GM23338 (cell line): Measurements from ENCODE around the gene SDHAF1. TPM values are rescaled to one million over a fixed set of nuclear protein-coding genes. Genes with fewer than 3 reads are reported as not detected.

Source experiments
- ATAC-seq: fragments of 200-7000 bp; cut with Tn5 transposase; 3 replicates; pipeline ENCODE4 v1.9.1; 2020
- DNase-seq: peaks from one replicate; pipeline ENCODE4 v3.0.0-alpha.2; 2015; ENCODE audit warnings: low spot score
- H2AFZ ChIP-seq: fragments of 200-600 bp; sonication (generic); 2 replicates; pipeline ENCODE4 v1.8.0; 2016; ENCODE audit warnings: antibody characterized with exemption, mild to moderate bottlenecking, moderate library complexity
- H3F3A ChIP-seq: fragments of 200-600 bp; sonication (generic); replicated peaks from 2 replicates; pipeline ENCODE4 v1.8.0; 2017; ENCODE audit warnings: antibody characterized with exemption, mixed run types, low read depth
- H3K27ac ChIP-seq: fragments of 200-600 bp; sonication (generic); 2 replicates; pipeline ENCODE4 v1.6.1; 2016; ENCODE audit warnings: low read depth
- H3K27me3 ChIP-seq: fragments of 200-600 bp; sonication (generic); 2 replicates; pipeline ENCODE4 v1.8.0; 2016; ENCODE audit warnings: mild to moderate bottlenecking, mixed run types, moderate library complexity; ENCODE audit not compliant: insufficient read depth
- H3K36me3 ChIP-seq: fragments of 200-600 bp; sonication (generic); 2 replicates; pipeline ENCODE4 v1.8.0; 2016; ENCODE audit warnings: mild to moderate bottlenecking; ENCODE audit not compliant: insufficient read depth
- H3K4me1 ChIP-seq: fragments of 200-600 bp; sonication (generic); 2 replicates; pipeline ENCODE4 v1.8.0; 2016; ENCODE audit warnings: mild to moderate bottlenecking, moderate library complexity; ENCODE audit not compliant: insufficient read depth
- H3K4me2 ChIP-seq: fragments of 200-600 bp; sonication (generic); 2 replicates; pipeline ENCODE4 v1.7.1; 2017; ENCODE audit warnings: mixed run types
- H3K4me3 ChIP-seq: fragments of 200-600 bp; sonication (generic); 2 replicates; pipeline ENCODE4 v1.6.1; 2016; ENCODE audit warnings: mixed run types
- H3K79me2 ChIP-seq: fragments of 200-600 bp; sonication (generic); replicated peaks from 2 replicates; pipeline ENCODE4 v1.8.0; 2017; ENCODE audit warnings: mild to moderate bottlenecking; ENCODE audit not compliant: insufficient read depth
- H3K9me2 ChIP-seq: fragments of 200-600 bp; sonication (generic); 2 replicates; pipeline ENCODE4 v1.8.0; 2017; ENCODE audit not compliant: insufficient read depth
- H4K20me1 ChIP-seq: fragments of 200-600 bp; sonication (generic); replicated peaks from 2 replicates; pipeline ENCODE4 v1.8.0; 2017; ENCODE audit warnings: mild to moderate bottlenecking; ENCODE audit not compliant: insufficient read depth
- H3K27ac Mint-ChIP-seq: 2 replicates; pipeline ENCODE4 v1.8.0; 2020; ENCODE audit warnings: inconsistent platforms, mild to moderate bottlenecking, moderate library complexity, mixed read lengths
- H3K27me3 Mint-ChIP-seq: 3 replicates; pipeline ENCODE4 v1.8.0; 2022; ENCODE audit warnings: low read depth, mild to moderate bottlenecking, moderate library complexity, mixed read lengths, inconsistent platforms; ENCODE audit not compliant: insufficient read depth, poor library complexity
- H3K36me3 Mint-ChIP-seq: 3 replicates; pipeline ENCODE4 v1.8.0; 2021; ENCODE audit warnings: low read depth, mild to moderate bottlenecking, inconsistent platforms, moderate library complexity, mixed read lengths
- H3K4me1 Mint-ChIP-seq: 3 replicates; pipeline ENCODE4 v1.8.0; 2020; ENCODE audit warnings: mild to moderate bottlenecking, inconsistent platforms, mixed read lengths
- H3K4me3 Mint-ChIP-seq: 3 replicates; pipeline ENCODE4 v1.8.0; 2021; ENCODE audit warnings: moderate library complexity, mild to moderate bottlenecking, inconsistent platforms, mixed read lengths
- H3K9me3 Mint-ChIP-seq: 3 replicates; pipeline ENCODE4 v1.8.0; 2020; ENCODE audit warnings: moderate library complexity, mild to moderate bottlenecking, inconsistent platforms, mixed read lengths
- CREB1 ChIP-seq: fragments of 250-450 bp; sonication (Bioruptor Pico); IDR thresholded peaks from 2 replicates; pipeline ENCODE4 v1.5.0; 2020; ENCODE audit warnings: low read depth, mild to moderate bottlenecking, moderate library complexity
- EZH2phosphoT487 ChIP-seq: fragments of 200-600 bp; sonication (generic); IDR thresholded peaks from one replicate; pipeline ENCODE4 v1.8.1; 2018; ENCODE audit warnings: antibody characterized with exemption; ENCODE audit not compliant: unreplicated experiment
- JUNB ChIP-seq: IDR thresholded peaks from one replicate; pipeline ENCODE4 v1.6.1; 2016; ENCODE audit warnings: antibody characterized with exemption; ENCODE audit not compliant: unreplicated experiment
- POLR2AphosphoS5 ChIP-seq: IDR thresholded peaks from 2 replicates; pipeline ENCODE4 v1.6.1; 2016; ENCODE audit warnings: antibody characterized with exemption, low read depth
- REST ChIP-seq: IDR thresholded peaks from one replicate; pipeline ENCODE4 v1.6.1; 2018; ENCODE audit warnings: antibody characterized with exemption; ENCODE audit not compliant: unreplicated experiment
- STAT1 ChIP-seq: IDR thresholded peaks from one replicate; pipeline ENCODE4 v1.6.1; 2016; ENCODE audit warnings: antibody characterized with exemption; ENCODE audit not compliant: unreplicated experiment
- polyA plus RNA-seq: library from polyadenylated mRNA; unstranded; fragments of >200 nt; fragmentation: Nextera tagmentation; extraction: Ambion mirVana; gene quantifications from 2 replicates; pipeline ENCODE4 v1.2.1, GENCODE V29; 2016
- total RNA-seq: library from RNA; depleted of rRNA; stranded (reverse); fragments of >200 nt; shearing (Covaris generic); gene quantifications from 2 replicates; pipeline ENCODE4 v1.2.3, GENCODE V29; 2014
- TF ChIP-seq, protein P1 (sequence below): IDR thresholded peaks from 2 replicates; pipeline ENCODE4 v1.6.1; 2016; ENCODE audit warnings: antibody characterized with exemption
- TF ChIP-seq, protein P2 (sequence below): fragments of 250-450 bp; sonication (Bioruptor Pico); IDR thresholded peaks from 2 replicates; pipeline ENCODE4 v1.5.0; 2020; ENCODE audit warnings: mild to moderate bottlenecking, moderate library complexity

Gene SDHAF1
- total and polyA plus RNA-seq, 2 experiments from 2014 or later, result 19.9 to 55.9 TPM

GRCh38 chr19:36013280-36014011 lies 18.5 kb downstream of the SDHAF1 start:
- Histone ChIP-seq H3K9me2 (no peaks in the 10 kb centered on the region), H3K4me2 (peak overlapping the region; percentile 91), H3F3A (no peaks in the 10 kb centered on the region), H4K20me1 (no peaks in the 10 kb centered on the region), H2AFZ (peak overlapping the region; percentile 87), H3K79me2 (peaks cover 9% of the 10 kb centered on the region), H3K4me3 (peak overlapping the region; percentile 81), H3K27ac (no peak overlapping the region), H3K36me3 (no peaks in the 10 kb centered on the region), H3K27me3 (no peaks in the 10 kb centered on the region), H3K4me1 (peaks cover 20% of the 10 kb centered on the region; the same call in 1 of the 2 replicates)
- Mint-ChIP-seq H3K36me3 (peaks cover 15% of the 10 kb centered on the region; the same call in 2 of the 3 replicates), H3K27ac (peak overlapping the region; percentile 95), H3K27me3 (peaks cover 19% of the 10 kb centered on the region), H3K4me1 (peaks cover 33% of the 10 kb centered on the region), H3K9me3 (no peaks in the 10 kb centered on the region), H3K4me3 (peak overlapping the region; percentile 97)
- ATAC-seq, result no peak
- no peak for DNase-seq
- TF ChIP-seq STAT1, result no peak
- TF ChIP-seq, protein P1, sequence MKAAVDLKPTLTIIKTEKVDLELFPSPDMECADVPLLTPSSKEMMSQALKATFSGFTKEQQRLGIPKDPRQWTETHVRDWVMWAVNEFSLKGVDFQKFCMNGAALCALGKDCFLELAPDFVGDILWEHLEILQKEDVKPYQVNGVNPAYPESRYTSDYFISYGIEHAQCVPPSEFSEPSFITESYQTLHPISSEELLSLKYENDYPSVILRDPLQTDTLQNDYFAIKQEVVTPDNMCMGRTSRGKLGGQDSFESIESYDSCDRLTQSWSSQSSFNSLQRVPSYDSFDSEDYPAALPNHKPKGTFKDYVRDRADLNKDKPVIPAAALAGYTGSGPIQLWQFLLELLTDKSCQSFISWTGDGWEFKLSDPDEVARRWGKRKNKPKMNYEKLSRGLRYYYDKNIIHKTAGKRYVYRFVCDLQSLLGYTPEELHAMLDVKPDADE, result no peak
- no peak for TF ChIP-seq REST
- no peak for TF ChIP-seq POLR2AphosphoS5
- TF ChIP-seq EZH2phosphoT487, result no peak
- no peak for TF ChIP-seq CREB1 (CRISPR knock-in tag)
- TF ChIP-seq JUNB, result no peak

DNA sequence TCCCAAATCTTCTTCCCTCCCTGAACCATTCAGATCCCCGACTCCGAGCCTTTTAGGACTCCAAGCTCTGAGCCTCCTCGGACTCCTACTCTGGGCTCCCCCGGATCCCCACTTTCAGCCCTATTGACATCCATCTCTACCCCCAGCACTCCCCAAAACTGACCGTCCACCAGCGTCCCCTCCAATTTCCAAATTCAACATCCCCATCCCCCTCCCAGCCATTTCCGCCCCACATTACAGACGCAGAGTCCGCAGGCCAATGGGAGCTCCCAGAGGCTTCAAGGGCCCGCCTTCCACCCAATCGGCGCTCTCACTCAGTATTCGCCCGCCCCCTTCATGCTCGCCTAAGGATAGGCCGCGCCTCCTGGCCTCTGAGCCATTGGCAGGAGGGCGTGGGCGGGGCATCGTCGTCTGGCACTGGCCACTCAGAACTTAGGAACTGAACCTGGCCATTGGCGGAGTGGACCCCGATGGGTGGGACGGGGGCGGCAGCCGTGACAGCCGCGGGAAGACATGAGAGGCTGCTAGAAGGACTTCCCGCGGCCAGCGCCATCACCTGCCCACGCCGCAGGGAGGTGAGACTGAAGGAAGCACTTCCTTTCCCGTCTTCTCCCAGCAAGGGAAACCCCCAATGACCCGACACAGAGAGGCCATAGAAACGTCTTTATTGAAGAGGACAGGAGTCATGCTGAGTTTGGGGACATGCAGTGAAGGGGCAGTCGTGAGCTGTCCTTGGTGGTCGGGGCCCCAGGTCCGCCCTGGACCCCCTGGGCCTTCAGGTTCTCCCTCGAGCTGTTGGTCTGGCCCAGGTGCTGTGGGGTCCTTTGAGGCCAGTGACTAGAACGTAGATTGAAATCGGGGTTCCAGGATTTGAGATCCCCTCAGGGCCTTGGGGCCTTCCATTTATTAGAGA lies 19.3 kb downstream of the SDHAF1 start, which contains the start of gene ALKBH6:
Gene ALKBH6 (minus strand): TSS at position 202 of the 913 bp plus-strand sequence. CDS start 816 bp downstream, outside the sequence.
- Histone ChIP-seq H2AFZ (peak within 1 kb of the TSS; percentile 87), H3K4me3 (peak within 1 kb of the TSS; percentile 81), H3K9me2 (no peaks in the 10 kb centered on the region), H3K4me2 (peak within 1 kb of the TSS; percentile 91), H3K27ac (no peak within 1 kb of the TSS), H4K20me1 (no peaks in the 10 kb centered on the region), H3K27me3 (no peaks in the 10 kb centered on the region), H3K36me3 (no peaks in the 10 kb centered on the region), H3K4me1 (peaks cover 16% of the 10 kb centered on the region; the same call in 1 of the 2 replicates), H3F3A (no peaks in the 10 kb centered on the region), H3K79me2 (peaks cover 9% of the 10 kb centered on the region)
- peak within 1 kb of the TSS; percentile 95 for H3K27ac Mint-ChIP-seq
- peaks cover 15% of the 10 kb centered on the region; the same call in 1 of the 3 replicates for H3K36me3 Mint-ChIP-seq
- no peaks in the 10 kb centered on the region for H3K9me3 Mint-ChIP-seq
- H3K4me1 Mint-ChIP-seq, result peaks cover 29% of the 10 kb centered on the region
- ATAC-seq, result peak; percentile 96
- peak; percentile 100 for DNase-seq
- peaks cover 17% of the 10 kb centered on the region for H3K27me3 Mint-ChIP-seq
- peak within 1 kb of the TSS; percentile 97 for H3K4me3 Mint-ChIP-seq
- TF ChIP-seq POLR2AphosphoS5, result peak; percentile 80
- TF ChIP-seq, protein P2, sequence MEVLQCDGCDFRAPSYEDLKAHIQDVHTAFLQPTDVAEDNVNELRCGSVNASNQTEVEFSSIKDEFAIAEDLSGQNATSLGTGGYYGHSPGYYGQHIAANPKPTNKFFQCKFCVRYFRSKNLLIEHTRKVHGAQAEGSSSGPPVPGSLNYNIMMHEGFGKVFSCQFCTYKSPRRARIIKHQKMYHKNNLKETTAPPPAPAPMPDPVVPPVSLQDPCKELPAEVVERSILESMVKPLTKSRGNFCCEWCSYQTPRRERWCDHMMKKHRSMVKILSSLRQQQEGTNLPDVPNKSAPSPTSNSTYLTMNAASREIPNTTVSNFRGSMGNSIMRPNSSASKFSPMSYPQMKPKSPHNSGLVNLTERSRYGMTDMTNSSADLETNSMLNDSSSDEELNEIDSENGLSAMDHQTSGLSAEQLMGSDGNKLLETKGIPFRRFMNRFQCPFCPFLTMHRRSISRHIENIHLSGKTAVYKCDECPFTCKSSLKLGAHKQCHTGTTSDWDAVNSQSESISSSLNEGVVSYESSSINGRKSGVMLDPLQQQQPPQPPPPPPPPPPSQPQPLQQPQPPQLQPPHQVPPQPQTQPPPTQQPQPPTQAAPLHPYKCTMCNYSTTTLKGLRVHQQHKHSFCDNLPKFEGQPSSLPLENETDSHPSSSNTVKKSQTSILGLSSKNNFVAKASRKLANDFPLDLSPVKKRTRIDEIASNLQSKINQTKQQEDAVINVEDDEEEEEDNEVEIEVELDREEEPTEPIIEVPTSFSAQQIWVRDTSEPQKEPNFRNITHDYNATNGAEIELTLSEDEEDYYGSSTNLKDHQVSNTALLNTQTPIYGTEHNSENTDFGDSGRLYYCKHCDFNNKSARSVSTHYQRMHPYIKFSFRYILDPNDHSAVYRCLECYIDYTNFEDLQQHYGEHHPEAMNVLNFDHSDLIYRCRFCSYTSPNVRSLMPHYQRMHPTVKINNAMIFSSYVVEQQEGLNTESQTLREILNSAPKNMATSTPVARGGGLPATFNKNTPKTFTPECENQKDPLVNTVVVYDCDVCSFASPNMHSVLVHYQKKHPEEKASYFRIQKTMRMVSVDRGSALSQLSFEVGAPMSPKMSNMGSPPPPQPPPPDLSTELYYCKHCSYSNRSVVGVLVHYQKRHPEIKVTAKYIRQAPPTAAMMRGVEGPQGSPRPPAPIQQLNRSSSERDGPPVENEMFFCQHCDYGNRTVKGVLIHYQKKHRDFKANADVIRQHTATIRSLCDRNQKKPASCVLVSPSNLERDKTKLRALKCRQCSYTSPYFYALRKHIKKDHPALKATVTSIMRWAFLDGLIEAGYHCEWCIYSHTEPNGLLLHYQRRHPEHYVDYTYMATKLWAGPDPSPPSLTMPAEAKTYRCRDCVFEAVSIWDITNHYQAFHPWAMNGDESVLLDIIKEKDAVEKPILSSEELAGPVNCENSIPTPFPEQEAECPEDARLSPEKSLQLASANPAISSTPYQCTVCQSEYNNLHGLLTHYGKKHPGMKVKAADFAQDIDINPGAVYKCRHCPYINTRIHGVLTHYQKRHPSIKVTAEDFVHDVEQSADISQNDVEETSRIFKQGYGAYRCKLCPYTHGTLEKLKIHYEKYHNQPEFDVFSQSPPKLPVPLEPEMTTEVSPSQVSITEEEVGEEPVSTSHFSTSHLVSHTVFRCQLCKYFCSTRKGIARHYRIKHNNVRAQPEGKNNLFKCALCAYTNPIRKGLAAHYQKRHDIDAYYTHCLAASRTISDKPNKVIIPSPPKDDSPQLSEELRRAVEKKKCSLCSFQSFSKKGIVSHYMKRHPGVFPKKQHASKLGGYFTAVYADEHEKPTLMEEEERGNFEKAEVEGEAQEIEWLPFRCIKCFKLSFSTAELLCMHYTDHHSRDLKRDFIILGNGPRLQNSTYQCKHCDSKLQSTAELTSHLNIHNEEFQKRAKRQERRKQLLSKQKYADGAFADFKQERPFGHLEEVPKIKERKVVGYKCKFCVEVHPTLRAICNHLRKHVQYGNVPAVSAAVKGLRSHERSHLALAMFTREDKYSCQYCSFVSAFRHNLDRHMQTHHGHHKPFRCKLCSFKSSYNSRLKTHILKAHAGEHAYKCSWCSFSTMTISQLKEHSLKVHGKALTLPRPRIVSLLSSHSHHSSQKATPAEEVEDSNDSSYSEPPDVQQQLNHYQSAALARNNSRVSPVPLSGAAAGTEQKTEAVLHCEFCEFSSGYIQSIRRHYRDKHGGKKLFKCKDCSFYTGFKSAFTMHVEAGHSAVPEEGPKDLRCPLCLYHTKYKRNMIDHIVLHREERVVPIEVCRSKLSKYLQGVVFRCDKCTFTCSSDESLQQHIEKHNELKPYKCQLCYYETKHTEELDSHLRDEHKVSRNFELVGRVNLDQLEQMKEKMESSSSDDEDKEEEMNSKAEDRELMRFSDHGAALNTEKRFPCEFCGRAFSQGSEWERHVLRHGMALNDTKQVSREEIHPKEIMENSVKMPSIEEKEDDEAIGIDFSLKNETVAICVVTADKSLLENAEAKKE (CRISPR knock-in tag), result no peak
